Measurements from ENCODE around the gene SNTG2. TPM values are rescaled to one million over a fixed set of nuclear protein-coding genes. Genes with fewer than 3 reads are reported as not detected.

The SNTG2 gene
- total and polyA plus RNA-seq, 10 of the 15 experiments (the other 5 are each of a cell fraction or from before 2014, with no cell fraction given) = not detected

DNA sequence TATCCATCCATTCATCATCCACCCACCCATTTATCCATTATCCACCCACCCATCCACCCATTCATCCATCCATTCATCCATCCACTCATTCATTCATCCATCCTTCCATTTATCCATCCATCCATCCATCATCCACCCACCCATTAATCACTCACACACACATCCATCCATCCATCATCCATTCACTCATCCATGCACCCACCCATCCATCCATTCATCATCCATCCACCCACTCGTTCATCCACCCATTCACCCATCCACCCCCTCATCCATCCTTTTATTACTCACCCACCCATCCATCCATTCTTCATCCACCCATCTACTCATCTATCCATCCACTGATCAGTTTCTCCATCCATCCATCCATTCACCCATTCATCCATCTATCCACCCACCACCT lies 454.5 kb downstream of the SNTG2 start:
- Histone ChIP-seq H3K36me3 (ENCODE audit: control insufficient read depth in 2 of 2, insufficient read depth in 2 of 2, low read length in 1 of 2) (no peaks in the 10 kb centered on the region), H3K27ac (ENCODE audit: control insufficient read depth, insufficient read depth) (no peak overlapping the region), H3K4me2 (ENCODE audit: control insufficient read depth, insufficient read depth) (no peak overlapping the region), H3K4me1 (ENCODE audit: control insufficient read depth, insufficient read depth, low read length) (no peaks in the 10 kb centered on the region), H3K9me3 (replicated peaks; ENCODE audit: control insufficient read depth, insufficient read depth, low read length) (no peaks in the 10 kb centered on the region; the same call in 1 of the 3 replicates), H3K4me3 (no peak overlapping the region), H3K79me2 (ENCODE audit: control insufficient read depth, insufficient read depth, low read length) (no peaks in the 10 kb centered on the region), H2AFZ (ENCODE audit: control insufficient read depth, low read depth, low read length) (no peak overlapping the region), H3K9ac (ENCODE audit: control insufficient read depth, insufficient read depth, low read length) (no peak overlapping the region), H3K27me3 (replicated peaks in 1 of 2; ENCODE audit: control insufficient read depth in 2 of 2, insufficient read depth in 2 of 2, low read length in 1 of 2) (no peaks in the 10 kb centered on the region), H4K20me1 (ENCODE audit: control insufficient read depth, insufficient read depth) (no peaks in the 10 kb centered on the region)
- in situ Hi-C loops (cut with MboI) = no loop called here
- no peak for DNase-seq (ENCODE audit: low read depth, low spot score)
- CTCF ChIA-PET = no interaction called here
- BruUV-seq (replicated peaks) = no TSS peak
- TF ChIP-seq HDAC6 (IDR thresholded peaks at IDR 0.05; ENCODE audit: unreplicated experiment) (no peak), EP300 (IDR thresholded peaks at IDR 0.05; ENCODE audit: borderline replicate concordance in 1 of 2, control insufficient read depth in 1 of 2, low read depth in 2 of 2, low read length in 2 of 2) (no peak), PKNOX1 (IDR thresholded peaks at IDR 0.05) (no peak), YBX1 (IDR thresholded peaks at IDR 0.05) (no peak), E4F1 (IDR thresholded peaks at IDR 0.05; ENCODE audit: borderline replicate concordance, partially characterized antibody) (peak; percentile 30), ETV6 (conservative IDR thresholded peaks at IDR 0.05 in 1 of 2, IDR thresholded peaks at IDR 0.05 in 1 of 2; ENCODE audit: borderline replicate concordance in 1 of 2, low read depth in 1 of 2) (no peak)
- TF ChIP-seq, protein P1, sequence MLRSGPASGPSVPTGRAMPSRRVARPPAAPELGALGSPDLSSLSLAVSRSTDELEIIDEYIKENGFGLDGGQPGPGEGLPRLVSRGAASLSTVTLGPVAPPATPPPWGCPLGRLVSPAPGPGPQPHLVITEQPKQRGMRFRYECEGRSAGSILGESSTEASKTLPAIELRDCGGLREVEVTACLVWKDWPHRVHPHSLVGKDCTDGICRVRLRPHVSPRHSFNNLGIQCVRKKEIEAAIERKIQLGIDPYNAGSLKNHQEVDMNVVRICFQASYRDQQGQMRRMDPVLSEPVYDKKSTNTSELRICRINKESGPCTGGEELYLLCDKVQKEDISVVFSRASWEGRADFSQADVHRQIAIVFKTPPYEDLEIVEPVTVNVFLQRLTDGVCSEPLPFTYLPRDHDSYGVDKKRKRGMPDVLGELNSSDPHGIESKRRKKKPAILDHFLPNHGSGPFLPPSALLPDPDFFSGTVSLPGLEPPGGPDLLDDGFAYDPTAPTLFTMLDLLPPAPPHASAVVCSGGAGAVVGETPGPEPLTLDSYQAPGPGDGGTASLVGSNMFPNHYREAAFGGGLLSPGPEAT (IDR thresholded peaks at IDR 0.05; ENCODE audit: low read depth) = no peak
- SMC1A ChIA-PET (ENCODE audit: uncharacterized antibody, unreplicated experiment) = no interaction called here
- RAD21 ChIA-PET (ENCODE audit: unreplicated experiment) = no interaction called here
- ATAC-seq = no peak
- intact Hi-C loops (cut with micrococcal nuclease; ENCODE audit: unreplicated experiment) = no loop called here
- WGBS (ENCODE audit: insufficient coverage, insufficient replicate concordance, low lambda C conversion rate, missing lambda C conversion rate) = 0% methylated on average over 1 of the region's 1 CpG
- no peak for FAIRE-seq
- POLR2A ChIA-PET = no interaction called here
